ENCODE results near the gene PRX.
"Not testable (repeated sequence)": the region's sequence is repeated elsewhere in the genome, so short reads cannot be mapped to it uniquely, and the experiment has no call there.

PRX gene

GRCh38 chr19:40413291-40413845 lies at the start of gene PRX:
Gene PRX, minus strand, starts transcription at chr19:40413378. Its CDS starts 5,446 bp downstream, at chr19:40407932.
- no peak for DNase-seq

GRCh38 chr19:40461669-40462221 lies 48.6 kb upstream of the PRX start:
- no peak for DNase-seq

DNA sequence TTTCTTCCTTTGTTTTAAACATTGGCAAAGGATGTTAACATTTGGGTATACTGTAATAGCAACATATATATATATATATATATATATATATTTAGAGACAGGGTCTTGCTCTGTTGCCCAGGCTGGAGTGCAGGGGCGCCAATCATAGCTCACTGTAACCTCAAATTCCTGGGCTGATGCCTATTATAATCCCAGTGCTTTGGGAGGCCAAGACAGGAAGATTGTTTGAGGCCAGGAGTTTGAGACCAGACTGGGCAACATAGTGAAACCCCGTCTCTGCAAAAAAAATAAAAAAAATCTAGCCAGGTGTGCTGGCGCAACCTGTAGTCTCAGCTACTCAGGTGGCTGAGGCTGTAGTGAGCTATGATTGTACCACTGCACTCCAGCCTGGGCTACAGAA lies 47.0 kb upstream of the PRX start:
- no peak for DNase-seq

GRCh38 chr19:40458597-40458974 lies 45.4 kb upstream of the PRX start:
- DNase-seq: no peak

- DNase-seq: no peak
Measured at GRCh38 chr19:40457953-40458596, 44.9 kb upstream of the PRX start.

GRCh38 chr19:40457048-40457447 lies 43.9 kb upstream of the PRX start:
- DNase-seq: no peak

GRCh38 chr19:40453943-40454342 lies 40.8 kb upstream of the PRX start:
- DNase-seq: not testable (repeated sequence)

DNA sequence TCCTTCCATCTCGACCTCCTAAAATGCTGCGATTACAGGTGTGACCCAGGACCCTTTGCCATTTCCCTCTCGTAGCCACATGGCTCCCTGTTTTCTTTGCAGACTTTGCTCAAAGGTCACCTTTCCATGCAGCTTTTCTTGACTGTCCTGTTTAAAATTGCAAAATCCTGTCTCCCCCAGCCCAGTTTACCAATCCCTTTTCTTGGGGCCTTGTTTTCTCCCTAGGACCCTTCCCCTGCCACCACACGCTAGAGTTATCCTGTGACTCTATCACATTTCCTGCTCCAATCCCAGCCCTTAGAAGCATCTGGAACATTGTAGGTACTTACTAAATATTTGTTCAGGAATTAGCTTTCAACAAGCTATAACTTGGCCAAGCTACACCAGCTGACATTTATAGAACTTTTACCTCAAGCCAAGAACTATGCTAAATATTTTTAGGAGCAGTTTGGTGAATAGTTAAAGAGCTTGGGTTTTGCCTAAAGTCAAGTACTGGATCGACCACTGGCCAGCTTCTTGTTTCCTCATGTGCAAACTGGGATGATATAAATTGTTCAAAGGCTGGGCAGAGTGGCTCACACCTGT lies 40.1 kb upstream of the PRX start:
- DNase-seq: no peak

- DNase-seq: no peak
Measured at GRCh38 chr19:40452016-40452415, 38.8 kb upstream of the PRX start.

DNA sequence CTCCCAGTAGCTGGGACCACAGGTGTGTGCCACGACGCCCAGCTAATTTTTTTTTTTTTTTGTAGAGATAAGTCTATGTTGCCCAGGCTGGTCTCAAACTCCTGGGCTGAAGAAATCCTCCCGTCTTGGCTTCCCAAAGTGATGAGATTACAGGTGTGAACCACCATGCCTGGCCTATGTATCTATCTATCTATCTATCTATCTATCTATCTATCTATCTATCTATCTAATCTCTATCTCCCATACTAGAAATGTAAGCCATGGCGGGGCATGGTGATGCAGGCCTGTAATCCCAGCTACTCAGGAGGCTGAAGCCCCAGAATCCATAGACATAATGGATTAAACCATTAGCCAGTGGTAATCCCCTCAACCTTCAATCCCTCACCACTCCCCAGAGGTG lies 37.5 kb upstream of the PRX start:
- DNase-seq: no peak

GRCh38 chr19:40449506-40449905 lies 36.3 kb upstream of the PRX start:
- DNase-seq: no peak

- DNase-seq: no peak
Measured at GRCh38 chr19:40446263-40446784, 33.1 kb upstream of the PRX start.

DNA sequence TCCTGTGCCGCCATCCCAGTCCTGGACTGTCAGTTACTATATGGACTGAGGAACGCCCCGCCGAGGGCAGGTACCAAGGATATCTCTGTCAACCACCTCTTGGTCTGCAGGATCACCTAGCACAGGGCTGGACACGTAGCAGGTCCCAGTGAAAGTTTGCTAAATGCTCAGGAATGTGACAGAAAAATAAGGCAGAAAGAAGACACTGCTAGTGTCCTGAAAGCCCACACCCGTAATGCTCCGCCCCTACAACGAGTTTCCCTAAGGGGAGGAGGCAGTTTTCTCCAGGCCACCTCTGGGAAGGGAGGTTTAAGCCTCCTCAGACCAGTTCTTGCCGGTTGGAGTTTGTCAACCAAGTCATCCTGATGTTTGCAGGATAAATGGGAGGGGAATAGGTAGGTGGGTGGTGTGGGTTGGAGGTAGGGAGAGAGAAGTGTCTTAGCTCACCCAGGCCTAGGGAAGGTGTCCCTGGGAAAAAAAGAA lies 32.6 kb upstream of the PRX start:
- DNase-seq: no peak

DNA sequence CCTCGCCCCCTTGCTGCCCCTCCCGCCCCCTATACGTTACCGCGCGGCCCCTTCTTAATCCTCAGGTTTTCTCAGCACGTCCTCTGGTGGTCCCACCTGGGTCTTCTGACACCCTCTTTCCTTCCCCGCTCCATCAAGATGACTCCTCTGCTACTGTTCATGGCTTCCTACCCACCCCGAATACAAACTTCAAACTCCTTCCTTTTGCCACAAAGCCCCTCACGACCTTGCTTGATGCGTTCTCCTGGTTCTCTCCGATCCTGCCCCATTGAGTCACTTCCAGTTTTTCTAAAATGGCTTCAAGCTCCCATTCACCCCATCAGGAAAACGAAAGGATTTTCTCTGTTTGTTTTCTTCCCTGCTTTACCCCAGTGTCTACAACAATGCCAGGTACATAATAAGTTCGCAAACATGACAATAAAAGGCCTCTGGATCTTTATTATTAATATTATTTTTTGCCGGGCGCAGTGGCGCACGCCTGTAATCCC lies 31.7 kb upstream of the PRX start:
- DNase-seq: no peak

DNA sequence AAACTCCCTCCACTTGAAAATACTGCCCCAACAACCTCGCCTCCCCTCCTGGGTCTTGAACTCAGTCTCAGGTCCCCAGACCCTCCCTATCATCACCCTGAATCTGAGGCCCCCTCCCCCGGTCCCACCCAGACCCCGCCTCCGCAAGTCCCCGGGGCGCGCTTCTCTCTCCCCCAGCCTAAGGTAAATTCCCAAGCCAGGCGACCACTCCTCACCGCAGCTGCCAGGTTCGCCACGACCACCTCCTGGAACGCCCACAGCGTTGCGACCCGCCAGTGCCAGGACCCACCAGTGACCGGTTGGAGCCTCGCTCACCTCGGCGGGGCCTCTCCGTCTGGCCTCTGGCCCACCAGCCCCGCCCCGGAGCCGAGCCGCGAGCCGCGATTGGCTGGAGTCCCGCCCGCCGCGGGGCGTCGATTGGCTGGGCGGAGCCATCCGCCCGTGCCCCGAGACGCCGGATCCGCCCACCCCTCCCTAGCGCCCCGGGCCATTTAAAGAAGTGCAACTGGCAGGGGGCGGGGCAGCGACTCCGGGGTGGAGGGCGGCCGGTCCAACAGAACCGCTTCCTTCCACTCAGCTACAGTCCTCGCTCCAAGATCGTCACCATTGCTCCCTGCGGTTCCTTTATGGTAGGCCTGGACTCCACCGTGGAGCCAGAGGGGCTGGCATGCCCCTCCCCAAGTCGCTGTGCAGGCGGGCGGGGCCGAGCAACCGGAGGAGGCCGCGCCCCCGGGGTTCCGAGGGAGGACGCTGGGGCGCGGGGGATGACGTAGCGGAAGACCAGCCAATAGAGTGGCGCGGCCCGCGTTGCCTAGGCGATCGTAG lies 31.0 kb upstream of the PRX start, which contains the start of gene SERTAD3:
Gene SERTAD3, minus strand, starts transcription at position 336 of the 825 bp plus-strand sequence. CDS start 2,255 bp downstream, outside the sequence.
- DNase-seq: peak; percentile 94

- DNase-seq: peak; percentile 92
Measured at GRCh38 chr19:40443131-40443999, 30.2 kb upstream of the PRX start.

- DNase-seq: no peak
Measured at GRCh38 chr19:40442328-40443130, 29.4 kb upstream of the PRX start.

- no peak for DNase-seq
Measured at GRCh38 chr19:40441719-40442253, 28.6 kb upstream of the PRX start.

- no peak for DNase-seq
Measured at GRCh38 chr19:40438284-40438683, 25.1 kb upstream of the PRX start.

DNA sequence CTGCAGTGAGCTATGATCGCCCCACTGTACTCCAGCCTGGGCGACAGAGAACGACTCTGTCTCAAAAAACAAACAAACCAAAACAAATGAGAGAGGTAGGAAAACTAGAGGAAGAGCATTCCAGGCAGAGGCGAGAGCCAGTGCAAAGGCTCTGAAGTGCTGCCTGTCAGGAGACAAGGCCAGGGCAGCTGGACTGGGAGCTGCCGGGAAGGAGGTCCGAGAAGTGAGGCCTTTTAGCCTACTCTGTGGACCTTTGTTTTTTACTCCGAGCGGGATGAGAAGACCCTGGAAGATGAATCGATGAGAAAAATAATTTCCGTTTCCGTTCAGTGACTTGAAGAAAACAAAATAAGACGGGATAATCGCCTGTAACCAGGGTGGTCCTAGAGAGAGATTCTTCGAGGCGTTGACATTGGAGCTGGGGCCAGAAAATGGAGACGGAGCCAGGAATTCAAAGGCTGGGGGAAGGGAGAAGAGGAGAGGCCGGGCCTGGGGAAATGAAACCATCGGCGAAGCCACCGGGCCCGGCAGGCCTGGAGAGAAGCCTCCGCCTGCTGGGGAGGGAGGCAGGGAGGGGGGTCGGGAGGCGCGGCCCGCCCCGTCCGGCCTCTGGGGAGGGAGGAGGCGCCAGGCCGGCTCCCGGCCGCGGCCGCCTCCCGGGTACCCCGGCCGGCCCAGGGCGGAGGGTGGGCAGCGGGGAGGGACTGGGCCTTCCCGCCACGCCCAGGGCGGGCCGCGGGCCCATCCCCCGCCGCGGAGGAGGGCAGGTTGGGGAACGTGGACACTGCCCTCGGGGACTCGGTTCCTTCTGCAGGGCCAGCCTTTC lies 20.4 kb upstream of the PRX start:
- peak; percentile 86 for DNase-seq
